GM19239 (cell line): ENCODE data around the gene LYZL6.

Source experiments
- DNase-seq: peaks from one replicate; pipeline ENCODE4 v3.0.0; 2011; ENCODE audit warnings: low spot score; ENCODE audit not compliant: insufficient read length
- FAIRE-seq: peaks from 2 replicates; lab custom pipeline; 2011; peaks lifted over from hg19 to GRCh38; lab: Jason Lieb, UNC

The LYZL6 gene

DNA sequence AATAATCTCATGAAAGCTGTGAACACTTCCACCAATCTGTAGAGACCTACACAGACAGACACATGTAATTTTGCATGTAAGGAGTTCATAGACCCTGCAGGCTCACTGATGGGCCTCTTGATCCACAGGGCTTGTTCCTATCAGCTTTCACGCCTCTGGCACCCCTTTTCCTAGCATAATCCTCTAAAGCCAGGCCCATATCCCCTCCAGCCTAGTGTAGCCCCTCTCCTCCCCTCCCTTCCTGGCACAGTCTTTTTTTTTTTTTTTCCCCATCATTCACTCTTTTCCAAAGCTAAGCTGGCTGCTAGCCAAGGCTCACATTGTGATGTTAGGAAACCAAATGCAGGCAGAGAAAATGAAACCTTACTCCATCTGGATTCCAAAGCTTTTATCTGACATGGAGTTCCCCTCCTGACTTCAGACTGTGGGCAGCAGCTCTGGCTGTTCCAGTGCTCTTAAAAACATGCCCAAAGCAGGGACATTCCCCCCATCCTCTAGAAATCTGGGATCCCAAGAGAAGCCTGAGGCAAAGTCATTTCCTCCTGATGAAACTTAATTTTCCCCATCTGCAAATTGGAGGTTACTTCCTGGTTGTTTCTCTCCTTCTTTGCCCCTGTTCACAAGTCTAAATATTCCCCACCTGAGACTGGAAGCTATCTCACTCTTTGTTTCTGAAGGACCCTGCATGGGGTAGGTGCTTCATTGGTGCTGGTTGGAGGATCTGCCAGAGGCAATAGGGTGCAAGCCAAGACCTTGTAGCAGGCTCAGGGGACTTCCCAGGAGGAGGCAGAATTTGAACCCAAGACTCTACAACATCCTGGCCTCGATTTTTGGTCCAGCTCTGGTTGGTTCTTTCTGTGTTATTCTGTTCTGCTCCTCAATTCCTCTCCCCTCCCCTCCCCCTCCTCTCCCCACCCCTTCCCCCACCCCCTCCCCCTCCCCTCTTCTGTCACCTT, 53.4 kb downstream of the LYZL6 start:
- FAIRE-seq (no peak), DNase-seq (no peak)

DNA sequence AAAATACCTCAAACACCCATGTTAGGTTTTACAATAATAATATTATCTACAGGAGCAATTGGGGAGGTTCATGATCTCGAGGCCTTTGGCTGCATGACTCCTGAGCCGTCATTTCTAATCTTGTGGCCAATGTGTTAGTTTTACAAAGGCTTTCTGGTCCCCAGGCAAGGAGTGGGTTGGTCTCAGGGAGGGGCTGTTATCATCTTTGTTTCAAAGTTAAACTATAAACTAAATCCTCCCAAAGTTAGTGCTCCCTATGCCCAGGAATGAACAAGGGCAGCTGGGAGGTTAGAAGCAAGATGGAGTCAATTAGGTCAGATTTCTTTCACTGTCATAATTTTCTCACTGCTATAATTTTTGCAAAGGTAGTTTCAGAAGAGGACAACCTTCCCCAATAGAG, 54.3 kb downstream of the LYZL6 start:
- no peak for DNase-seq
- FAIRE-seq: no peak
